IMR-90 (cell line): Measurements from ENCODE around the gene ADGRV1. TPM values are rescaled to one million over a fixed set of nuclear protein-coding genes. Genes with fewer than 3 reads are reported as not detected.

Source experiments
- ATAC-seq: fragments of 200-7000 bp; cut with Tn5 transposase; 2 replicates; pipeline ENCODE4 v1.9.1; 2020; ENCODE audit warnings: low read depth, mild to moderate bottlenecking, moderate library complexity
- BruUV-seq: library from RNA; stranded (reverse); fragments of 400-500 nt; replicated peaks from 2 replicates; lab custom pipeline; 2021; lab: Mats Ljungman, UMichigan
- CTCF ChIA-PET: fragments of 300-600 bp; formaldehyde crosslinking; extraction: SDS; loops from one replicate; lab custom pipeline; 2021; ENCODE audit warnings: antibody characterized with exemption; lab: Yijun Ruan, JAX
- POLR2A ChIA-PET: fragments of 300-600 bp; sonication (Branson Sonifier 250); formaldehyde crosslinking; loops from one replicate; lab custom pipeline; 2022; ENCODE audit warnings: antibody characterized with exemption; ENCODE audit not compliant: unreplicated experiment; lab: Charles Lee
- DNase-seq: peaks from one replicate; pipeline ENCODE4 v3.0.0; 2013
- H2AFZ ChIP-seq: replicated peaks from 2 replicates; pipeline ENCODE3; 2013; ENCODE audit warnings: low read length, mild to moderate bottlenecking; ENCODE audit not compliant: poor library complexity
- H2AK5ac ChIP-seq: 2 replicates; pipeline ENCODE4 v1.6.1; 2013; ENCODE audit warnings: low read depth, low read length, inconsistent platforms
- H2AK9ac ChIP-seq: replicated peaks from 2 replicates; pipeline ENCODE3; 2013; ENCODE audit warnings: mild to moderate bottlenecking, low read depth, low read length, moderate library complexity; ENCODE audit not compliant: poor library complexity
- H2BK120ac ChIP-seq: 2 replicates; pipeline ENCODE4 v1.6.1; 2013; ENCODE audit warnings: low read depth, low read length, inconsistent platforms
- H2BK15ac ChIP-seq: 3 replicates; pipeline ENCODE4 v1.6.1; 2013; ENCODE audit warnings: low read depth, low read length, inconsistent platforms
- H2BK20ac ChIP-seq: 2 replicates; pipeline ENCODE4 v1.6.1; 2013; ENCODE audit warnings: low read depth, mild to moderate bottlenecking, inconsistent platforms, low read length, moderate library complexity
- H2BK5ac ChIP-seq: 2 replicates; pipeline ENCODE4 v1.6.1; 2013; ENCODE audit warnings: mild to moderate bottlenecking, low read depth, low read length, inconsistent platforms; ENCODE audit not compliant: poor library complexity, severe bottlenecking
- H3K14ac ChIP-seq: replicated peaks from 2 replicates; pipeline ENCODE4 v1.6.1; 2013; ENCODE audit warnings: low read depth, low read length, inconsistent platforms
- H3K18ac ChIP-seq: 2 replicates; pipeline ENCODE4 v1.6.1; 2013; ENCODE audit warnings: low read depth, low read length, control low read depth
- H3K23ac ChIP-seq: 2 replicates; pipeline ENCODE4 v1.6.1; 2013; ENCODE audit warnings: low read depth, low read length, inconsistent platforms
- H3K27ac ChIP-seq: 2 replicates; pipeline ENCODE4 v1.5.1; 2013; ENCODE audit warnings: mild to moderate bottlenecking, control low read depth, low read length; ENCODE audit not compliant: insufficient read depth
- H3K27me3 ChIP-seq: 2 replicates; pipeline ENCODE4 v1.6.1; 2013; ENCODE audit warnings: low read length; ENCODE audit not compliant: control insufficient read depth, insufficient read depth
- H3K36me3 ChIP-seq: 2 replicates; pipeline ENCODE4 v1.6.1; 2013; ENCODE audit warnings: low read length, mixed read lengths; ENCODE audit not compliant: control insufficient read depth, insufficient read depth
- H3K4ac ChIP-seq: 2 replicates; pipeline ENCODE4 v1.6.1; 2013; ENCODE audit warnings: low read depth, low read length, inconsistent platforms
- H3K4me1 ChIP-seq: 2 replicates; pipeline ENCODE4 v1.6.1; 2013; ENCODE audit warnings: low read length, mixed read lengths; ENCODE audit not compliant: control insufficient read depth, insufficient read depth
- H3K4me2 ChIP-seq: 2 replicates; pipeline ENCODE4 v1.6.1; 2013; ENCODE audit warnings: low read depth, mild to moderate bottlenecking, control low read depth, low read length, moderate library complexity
- H3K4me3 ChIP-seq: 2 replicates; pipeline ENCODE4 v1.5.1; 2013; ENCODE audit warnings: low read depth, mild to moderate bottlenecking, control low read depth, low read length, moderate library complexity; ENCODE audit not compliant: insufficient read depth
- H3K56ac ChIP-seq: 2 replicates; pipeline ENCODE4 v1.6.1; 2013; ENCODE audit warnings: low read length, inconsistent platforms; ENCODE audit not compliant: insufficient read depth; ENCODE audit errors: extremely low read depth
- H3K79me1 ChIP-seq, 2 experiments: 2 replicates each; pipeline ENCODE4 v1.6.1; 2013; ENCODE audit warnings: low read length in 2 of 2, inconsistent platforms in 1 of 2, low read depth in 1 of 2
- H3K9ac ChIP-seq: 2 replicates; pipeline ENCODE4 v1.6.1; 2013; ENCODE audit warnings: low read depth, low read length, control low read depth
- H3K9me1 ChIP-seq: 2 replicates; pipeline ENCODE4 v1.6.1; 2013; ENCODE audit warnings: low read length, inconsistent platforms; ENCODE audit not compliant: insufficient read depth
- H3K9me3 ChIP-seq: 2 replicates; pipeline ENCODE4 v1.6.1; 2013; ENCODE audit warnings: low read length; ENCODE audit not compliant: control insufficient read depth, insufficient read depth
- H4K20me1 ChIP-seq: 2 replicates; pipeline ENCODE4 v1.6.1; 2013; ENCODE audit warnings: low read length, inconsistent platforms; ENCODE audit not compliant: insufficient read depth
- H4K5ac ChIP-seq: 2 replicates; pipeline ENCODE4 v1.6.1; 2013; ENCODE audit warnings: mild to moderate bottlenecking, low read depth, low read length, control low read depth
- H4K8ac ChIP-seq, 2 experiments: 2 replicates each; pipeline ENCODE4 v1.6.1; 2013; ENCODE audit warnings: low read depth in 2 of 2, low read length in 2 of 2, control low read depth in 1 of 2, inconsistent platforms in 1 of 2
- H4K91ac ChIP-seq: 2 replicates; pipeline ENCODE4 v1.6.1; 2013; ENCODE audit warnings: low read depth, low read length, inconsistent platforms; ENCODE audit not compliant: insufficient read depth
- BHLHE40 ChIP-seq: fragments of 150-350 bp; IDR thresholded peaks from 2 replicates; pipeline ENCODE4 v1.6.1; 2016; ENCODE audit warnings: mild to moderate bottlenecking, low read depth, low read length
- CEBPB ChIP-seq: IDR thresholded peaks from 2 replicates; pipeline ENCODE4 v1.6.1; 2012; ENCODE audit warnings: low read depth, low read length, improper control_type of control experiment
- CHD1 ChIP-seq: IDR thresholded peaks from 2 replicates; pipeline ENCODE4 v1.6.1; 2012; ENCODE audit warnings: low read depth, low read length, improper control_type of control experiment
- CTCF ChIP-seq: conservative IDR thresholded peaks from 2 replicates; pipeline ENCODE4 v1.5.1; 2012; ENCODE audit warnings: mild to moderate bottlenecking, low read depth, low read length, improper control_type of control experiment
- FOS ChIP-seq: fragments of 150-350 bp; IDR thresholded peaks from 2 replicates; pipeline ENCODE4 v1.6.1; 2016; ENCODE audit warnings: low read depth, low read length
- MAFK ChIP-seq: IDR thresholded peaks from 2 replicates; pipeline ENCODE4 v1.6.1; 2012; ENCODE audit warnings: low read depth, low read length, improper control_type of control experiment
- MAZ ChIP-seq: IDR thresholded peaks from 2 replicates; pipeline ENCODE4 v1.6.1; 2012; ENCODE audit warnings: low read depth, mild to moderate bottlenecking, low read length, improper control_type of control experiment, moderate library complexity, borderline replicate concordance
- MXI1 ChIP-seq: IDR thresholded peaks from 2 replicates; pipeline ENCODE4 v1.6.1; 2012; ENCODE audit warnings: low read depth, mild to moderate bottlenecking, low read length, moderate library complexity, borderline replicate concordance
- NFE2L2 ChIP-seq: fragments of 150-350 bp; IDR thresholded peaks from 2 replicates; pipeline ENCODE4 v1.6.1; 2016; ENCODE audit warnings: low read depth, mild to moderate bottlenecking, low read length
- POLR2A ChIP-seq: IDR thresholded peaks from 2 replicates; pipeline ENCODE4 v1.6.1; 2012; ENCODE audit warnings: mild to moderate bottlenecking, low read depth, low read length
- RAD21 ChIP-seq: IDR thresholded peaks from 2 replicates; pipeline ENCODE4 v1.6.1; 2012; ENCODE audit warnings: low read length, improper control_type of control experiment
- RCOR1 ChIP-seq: IDR thresholded peaks from 2 replicates; pipeline ENCODE4 v1.6.1; 2012; ENCODE audit warnings: mild to moderate bottlenecking, low read length, improper control_type of control experiment; ENCODE audit not compliant: insufficient replicate concordance
- RFX5 ChIP-seq: IDR thresholded peaks from 2 replicates; pipeline ENCODE4 v1.8.0; 2012; ENCODE audit warnings: low read depth, mild to moderate bottlenecking, low read length, moderate library complexity
- SMC3 ChIP-seq: fragments of 150-350 bp; IDR thresholded peaks from 2 replicates; pipeline ENCODE4 v1.6.1; 2016; ENCODE audit warnings: low read depth, mild to moderate bottlenecking, antibody characterized with exemption, low read length, moderate library complexity
- whole genome bisulfite sequencing, 2 experiments: methylation state at CpG; one replicate each; pipeline versions ENCODE4 v1.1.5 to v1.1.7; 2013; ENCODE audit warnings: missing lambda C conversion rate in 2 of 2; ENCODE audit not compliant: insufficient read length in 1 of 2; ENCODE audit errors: extremely low coverage in 2 of 2; 5-methylcytosine and 5-hydroxymethylcytosine counted together
- dilution Hi-C: fragments of 300-500 bp; cut with HindIII; formaldehyde crosslinking; loops from one replicate; pipeline ENCODE4 v1.14.3; 2018; ENCODE audit warnings: low sequenced_read_pairs; ENCODE audit not compliant: unreplicated experiment
- in situ Hi-C: fragments of 300-500 bp; cut with MboI; formaldehyde crosslinking; loops from 3 replicates; pipeline ENCODE4 v1.14.3; 2019; ENCODE audit warnings: low sequenced_read_pairs, inconsistent platforms, mixed read lengths
- intact Hi-C: fragments of 100-400 bp; cut with micrococcal nuclease; formaldehyde crosslinking; loops from 2 replicates; pipeline ENCODE4 v1.10.0; 2022
- polyA plus RNA-seq, 3 experiments: library from polyadenylated mRNA; depleted of rRNA; stranded (reverse); fragments of >200 nt; gene quantifications; 2 replicates each; pipeline ENCODE4 v1.2.3, GENCODE V29; 2012; ENCODE audit warnings: low replicate concordance in 1 of 3
- total RNA-seq: library from RNA; depleted of rRNA; stranded (reverse); fragments of >200 nt; gene quantifications from 2 replicates; pipeline ENCODE4 v1.2.3, GENCODE V29; 2012
- TF ChIP-seq, protein P1 (sequence below): fragments of 150-350 bp; IDR thresholded peaks from 2 replicates; pipeline ENCODE4 v1.6.1; 2017; ENCODE audit warnings: mild to moderate bottlenecking, antibody characterized with exemption, low read length, low read depth

Gene ADGRV1
- total and polyA plus RNA-seq, 2 of the 4 experiments (the other 2 are of a cell fraction): under 0.01 TPM; not detected in 1

- H2AK9ac ChIP-seq: no peak overlapping the region
- intact Hi-C loops: no loop called here
- no peak overlapping the region for H2AK5ac ChIP-seq
- DNase-seq (no peak), ATAC-seq (no peak)
- H3K14ac ChIP-seq: no peak overlapping the region
- H2BK20ac ChIP-seq: no peak overlapping the region
- no peak overlapping the region for H4K5ac ChIP-seq
- no peak overlapping the region for H3K27ac ChIP-seq
- no peak overlapping the region for H3K23ac ChIP-seq
- WGBS, 2 experiments: no CpG with 5 or more reads among the region's 2 CpGs
- no peak overlapping the region for H4K91ac ChIP-seq
- no peak overlapping the region for H3K56ac ChIP-seq
- no peak overlapping the region for H2BK120ac ChIP-seq
- no peak overlapping the region for H4K8ac ChIP-seq
- dilution Hi-C loops: no loop called here
- ChIA-PET POLR2A (no interaction called here), CTCF (no interaction called here)
- no peaks in the 10 kb centered on the region for H3K79me1 ChIP-seq
- no peaks in the 10 kb centered on the region for H4K20me1 ChIP-seq
- H3K36me3 ChIP-seq: no peaks in the 10 kb centered on the region
- no peak overlapping the region for H3K4ac ChIP-seq
- H3K9ac ChIP-seq: no peak overlapping the region
- H2BK5ac ChIP-seq: no peak overlapping the region
- no TSS peak for BruUV-seq
- H3K9me3 ChIP-seq: no peaks in the 10 kb centered on the region
- H3K27me3 ChIP-seq: no peaks in the 10 kb centered on the region
- TF ChIP-seq, protein P1, sequence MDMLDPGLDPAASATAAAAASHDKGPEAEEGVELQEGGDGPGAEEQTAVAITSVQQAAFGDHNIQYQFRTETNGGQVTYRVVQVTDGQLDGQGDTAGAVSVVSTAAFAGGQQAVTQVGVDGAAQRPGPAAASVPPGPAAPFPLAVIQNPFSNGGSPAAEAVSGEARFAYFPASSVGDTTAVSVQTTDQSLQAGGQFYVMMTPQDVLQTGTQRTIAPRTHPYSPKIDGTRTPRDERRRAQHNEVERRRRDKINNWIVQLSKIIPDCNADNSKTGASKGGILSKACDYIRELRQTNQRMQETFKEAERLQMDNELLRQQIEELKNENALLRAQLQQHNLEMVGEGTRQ: no peak
- TF ChIP-seq CHD1 (no peak), POLR2A (no peak), FOS (no peak), NFE2L2 (no peak), MXI1 (no peak), RAD21 (no peak), CEBPB (no peak), RFX5 (no peak), RCOR1 (no peak), SMC3 (no peak), MAZ (no peak), CTCF (no peak), BHLHE40 (no peak), MAFK (no peak)
- no peak overlapping the region for H2BK15ac ChIP-seq
- H3K4me2 ChIP-seq: no peak overlapping the region
- no peaks in the 10 kb centered on the region for H3K9me1 ChIP-seq
- H2AFZ ChIP-seq: no peak overlapping the region
- H3K4me1 ChIP-seq: no peaks in the 10 kb centered on the region
- in situ Hi-C loops: no loop called here
- no peak overlapping the region for H3K18ac ChIP-seq
- H3K4me3 ChIP-seq: no peak overlapping the region
Measured at GRCh38 chr5:91042936-91043255, 484.3 kb downstream of the ADGRV1 start.
